Measurements from ENCODE around the gene PLEKHJ1. TPM values are rescaled to one million over a fixed set of nuclear protein-coding genes. Genes with fewer than 3 reads are reported as not detected.
A peak's percentile ranks its signal among the peaks of the same experiment; 100 is the strongest.

PLEKHJ1 gene
- total RNA-seq, 1 experiment from 2014 or later: 78.6 TPM

DNA sequence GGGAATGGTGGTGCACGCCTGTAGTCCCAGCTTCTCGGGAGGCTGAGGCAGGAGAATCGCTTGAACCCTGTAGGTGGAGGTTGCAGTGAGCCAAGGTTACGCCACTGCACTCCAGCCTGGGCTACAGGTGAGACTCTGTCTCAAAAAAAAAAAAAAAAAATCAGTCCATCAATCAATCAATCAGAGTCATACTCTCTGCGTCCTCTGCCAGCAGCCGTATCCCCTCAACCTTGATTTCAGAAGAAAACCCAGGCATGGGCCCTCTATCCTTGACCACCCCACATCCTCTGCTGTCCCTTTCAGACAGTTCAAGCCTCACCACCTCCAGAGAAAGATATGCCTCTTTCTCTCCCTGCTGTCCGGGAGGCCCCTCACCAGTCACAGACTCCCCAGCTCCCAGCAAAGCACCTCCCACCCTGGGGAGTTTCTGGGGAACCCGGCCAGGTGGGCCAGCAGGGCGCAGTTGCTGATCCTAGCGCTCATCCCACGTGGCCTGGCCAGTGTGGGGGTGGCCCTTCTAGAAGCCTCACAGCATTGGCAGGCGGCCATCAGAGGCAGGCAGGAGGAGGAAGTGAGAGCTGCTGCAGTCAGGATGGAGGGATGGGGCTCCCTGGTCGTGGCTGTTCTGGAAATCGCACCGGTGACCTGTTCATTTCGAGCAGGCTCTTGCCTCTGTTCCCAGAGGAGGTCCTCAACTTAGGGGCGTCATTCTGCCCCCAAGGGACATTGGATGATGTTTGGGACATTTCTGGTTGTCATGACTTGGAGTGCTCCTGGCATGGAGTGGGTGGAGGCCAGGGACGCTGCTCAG, 30.3 kb upstream of the PLEKHJ1 start:
- ATAC-seq: 0 out of 2 replicates have a peak, but pooled peaks have one; percentile 29
- H3K27ac ChIP-seq (ENCODE audit: low read length): peak overlapping the region; percentile 51; the same call in 1 of the 2 replicates
- no peak for DNase-seq (ENCODE audit: low read depth, low spot score)

DNA sequence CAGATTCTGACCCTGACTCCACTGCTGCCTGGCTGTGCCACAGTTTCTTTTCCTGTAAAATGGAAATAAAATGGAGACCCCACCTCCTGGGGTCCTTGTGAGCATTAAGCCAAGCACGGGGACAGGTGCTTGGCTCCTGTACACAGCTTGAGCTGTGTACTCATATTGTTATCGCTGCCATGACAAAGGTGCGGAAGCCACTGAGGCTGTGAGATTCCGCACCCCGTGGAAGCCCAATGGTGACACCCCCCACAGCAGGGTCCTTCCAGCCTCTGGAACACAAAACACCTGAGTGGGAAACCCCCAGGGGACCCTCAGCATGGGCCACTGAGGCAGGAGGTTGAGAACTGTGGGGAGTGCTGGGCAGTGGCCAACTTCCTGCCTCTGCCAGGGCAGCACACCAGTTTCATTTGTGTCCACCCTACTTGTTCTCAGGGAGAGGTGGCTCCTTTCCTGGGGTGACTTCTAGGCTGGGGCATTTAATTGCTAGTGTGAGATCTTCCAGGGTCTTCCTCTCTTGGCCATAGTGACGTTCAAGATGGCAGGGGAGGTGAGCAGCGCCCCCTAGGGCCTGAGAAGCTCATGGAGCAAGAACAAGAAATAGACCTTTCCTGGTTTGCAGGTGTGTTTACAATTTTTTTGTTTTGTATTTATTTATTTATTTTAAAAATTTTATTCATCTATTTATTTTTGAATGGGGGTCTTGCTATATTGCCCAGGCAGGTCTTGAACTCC, 25.5 kb upstream of the PLEKHJ1 start:
- intact Hi-C loops (cut with micrococcal nuclease; ENCODE audit: unreplicated experiment) (no loop called here), in situ Hi-C loops (cut with HindIII; ENCODE audit: low pct_unique_long_range_greater_than_20kb, low sequenced_read_pairs) (no loop called here)
- no peak for TF ChIP-seq POLR2AphosphoS5 (IDR thresholded peaks at IDR 0.05; ENCODE audit: low read depth, low read length)
- TF ChIP-seq, protein P1, sequence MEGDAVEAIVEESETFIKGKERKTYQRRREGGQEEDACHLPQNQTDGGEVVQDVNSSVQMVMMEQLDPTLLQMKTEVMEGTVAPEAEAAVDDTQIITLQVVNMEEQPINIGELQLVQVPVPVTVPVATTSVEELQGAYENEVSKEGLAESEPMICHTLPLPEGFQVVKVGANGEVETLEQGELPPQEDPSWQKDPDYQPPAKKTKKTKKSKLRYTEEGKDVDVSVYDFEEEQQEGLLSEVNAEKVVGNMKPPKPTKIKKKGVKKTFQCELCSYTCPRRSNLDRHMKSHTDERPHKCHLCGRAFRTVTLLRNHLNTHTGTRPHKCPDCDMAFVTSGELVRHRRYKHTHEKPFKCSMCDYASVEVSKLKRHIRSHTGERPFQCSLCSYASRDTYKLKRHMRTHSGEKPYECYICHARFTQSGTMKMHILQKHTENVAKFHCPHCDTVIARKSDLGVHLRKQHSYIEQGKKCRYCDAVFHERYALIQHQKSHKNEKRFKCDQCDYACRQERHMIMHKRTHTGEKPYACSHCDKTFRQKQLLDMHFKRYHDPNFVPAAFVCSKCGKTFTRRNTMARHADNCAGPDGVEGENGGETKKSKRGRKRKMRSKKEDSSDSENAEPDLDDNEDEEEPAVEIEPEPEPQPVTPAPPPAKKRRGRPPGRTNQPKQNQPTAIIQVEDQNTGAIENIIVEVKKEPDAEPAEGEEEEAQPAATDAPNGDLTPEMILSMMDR (IDR thresholded peaks at IDR 0.05): peak; percentile 82
- Histone ChIP-seq H3K27ac (ENCODE audit: low read length) (no peak overlapping the region), H3K9me3 (ENCODE audit: control insufficient read depth, insufficient read depth, low read depth, low read length) (no peaks in the 10 kb centered on the region), H3K36me3 (ENCODE audit: control insufficient read depth, insufficient read depth, low read length) (no peaks in the 10 kb centered on the region), H3K4me3 (ENCODE audit: low read depth in 2 of 2, low read length in 2 of 2) (no peak overlapping the region), H3K27me3 (ENCODE audit: control insufficient read depth, insufficient read depth, low read length) (no peaks in the 10 kb centered on the region), H3K4me1 (ENCODE audit: control insufficient read depth, insufficient read depth, low read length) (peaks cover 5% of the 10 kb centered on the region)
- no TSS peak for BruUV-seq (replicated peaks)
- DNase-seq (ENCODE audit: low read depth, low spot score): no peak
- ChIA-PET CTCF (interaction anchor here (1.7 kb wide), 1 partner anchor 23 kb away, joined by 9 read pairs; no protein-coding TSS in a partner anchor), POLR2A (no interaction called here)
- no peak for ATAC-seq

More for the DNA sequence above, 30.3 kb upstream of the PLEKHJ1 start:
- intact Hi-C loops (cut with micrococcal nuclease; ENCODE audit: unreplicated experiment): no loop called here
- TF ChIP-seq, protein P1 (IDR thresholded peaks at IDR 0.05): no peak
- TF ChIP-seq REST (IDR thresholded peaks at IDR 0.05; ENCODE audit: insufficient read depth in 1 of 2, low read depth in 2 of 2, low read length in 1 of 2) (no peak), SIN3A (IDR thresholded peaks at IDR 0.05; ENCODE audit: borderline replicate concordance, insufficient read depth, low read depth, low read length) (no peak), POLR2AphosphoS5 (IDR thresholded peaks at IDR 0.05; ENCODE audit: low read depth, low read length) (no peak), TCF7L2 (IDR thresholded peaks at IDR 0.05; ENCODE audit: low read depth, low read length) (no peak)
- ChIA-PET POLR2A (no interaction called here), CTCF (interaction anchor here (0.7 kb wide), 1 partner anchor 336 kb away, joined by 4 read pairs; no protein-coding TSS in a partner anchor)
- Histone ChIP-seq H3K4me1 (ENCODE audit: control insufficient read depth, insufficient read depth, low read length) (peaks cover 14% of the 10 kb centered on the region), H3K27me3 (ENCODE audit: control insufficient read depth, insufficient read depth, low read length) (no peaks in the 10 kb centered on the region), H3K4me3 (ENCODE audit: low read depth in 2 of 2, low read length in 2 of 2) (no peak overlapping the region), H3K9me3 (ENCODE audit: control insufficient read depth, insufficient read depth, low read depth, low read length) (no peaks in the 10 kb centered on the region), H3K36me3 (ENCODE audit: control insufficient read depth, insufficient read depth, low read length) (peaks cover 7% of the 10 kb centered on the region; the same call in 1 of the 2 replicates)
- in situ Hi-C loops (cut with HindIII; ENCODE audit: low pct_unique_long_range_greater_than_20kb, low sequenced_read_pairs): no loop called here
- no TSS peak for BruUV-seq (replicated peaks)
